ENCODE measurements around the gene EIF1. TPM values are rescaled to one million over a fixed set of nuclear protein-coding genes. Genes with fewer than 3 reads are reported as not detected.

Gene EIF1
- total RNA-seq, 1 experiment from 2014 or later: 651 TPM

- Histone ChIP-seq H3K56ac (ENCODE audit: insufficient read length, low read depth, low read length) (no peak overlapping the region), H3K23ac (ENCODE audit: insufficient read length, low read depth, low read length) (no peak overlapping the region), H3K18ac (ENCODE audit: insufficient read length, low read depth, low read length) (no peak overlapping the region), H3K27ac (ENCODE audit: insufficient read length, low read depth, low read length) (no peak overlapping the region), H2BK15ac (ENCODE audit: low read depth, low read length) (no peak overlapping the region), H3T11ph (ENCODE audit: low read length) (no peak overlapping the region), H3K79me1 (ENCODE audit: insufficient read depth, low read depth, low read length, poor library complexity, severe bottlenecking) (no peaks in the 10 kb centered on the region), H4K91ac (ENCODE audit: insufficient read length, low read depth, low read length) (no peak overlapping the region), H4K8ac (replicated peaks; ENCODE audit: insufficient read length, low read depth, low read length) (no peak overlapping the region), H3K27me3 (ENCODE audit: insufficient read depth, low read length) (peaks cover 19% of the 10 kb centered on the region; the same call in 1 of the 2 replicates), H3K4ac (ENCODE audit: low read depth, low read length) (no peak overlapping the region), H3K9me3 (ENCODE audit: control insufficient read depth, low read depth, low read length) (no peaks in the 10 kb centered on the region), H2BK20ac (ENCODE audit: low read depth, low read length, poor library complexity, severe bottlenecking) (no peak overlapping the region), H3K4me1 (ENCODE audit: insufficient read depth, low read length) (no peaks in the 10 kb centered on the region), H2BK5ac (ENCODE audit: insufficient read length, low read length) (no peak overlapping the region), H2BK12ac (ENCODE audit: insufficient read length, low read depth, low read length) (no peak overlapping the region), H4K5ac (ENCODE audit: insufficient read length, low read depth, low read length) (no peak overlapping the region), H2AK5ac (ENCODE audit: insufficient read length, low read length) (no peak overlapping the region), H3K9ac (ENCODE audit: extremely low read depth, insufficient read length, low read length) (no peak overlapping the region), H3K23me2 (ENCODE audit: insufficient read length, low read depth, low read length, poor library complexity, severe bottlenecking) (peaks cover 8% of the 10 kb centered on the region), H2BK120ac (ENCODE audit: low read depth, low read length, poor library complexity, severe bottlenecking) (no peak overlapping the region), H2AFZ (ENCODE audit: low read length) (no peak overlapping the region), H3K14ac (ENCODE audit: insufficient read depth, low read length) (no peak overlapping the region), H3K79me2 (ENCODE audit: insufficient read depth, low read length) (no peaks in the 10 kb centered on the region), H3K4me2 (ENCODE audit: insufficient read depth, insufficient read length, low read length) (no peak overlapping the region), H4K20me1 (ENCODE audit: control insufficient read depth, insufficient read depth, insufficient read length) (no peaks in the 10 kb centered on the region)
- peaks cover 12 to 37% of the 10 kb centered on the region in 2 experiments for H3K4me1 Mint-ChIP-seq
- peaks cover 58% of the 10 kb centered on the region for H3K27me3 Mint-ChIP-seq (ENCODE audit: low read depth)
- DNase-seq: no peak
- H3K4me3 Mint-ChIP-seq: no peak overlapping the region; a peak in 1 of 5 replicates
- no peaks in the 10 kb centered on the region for H3K9me3 Mint-ChIP-seq
- H3K36me3 Mint-ChIP-seq (ENCODE audit: insufficient read depth in 1 of 3, low read depth in 3 of 3): no peaks in the 10 kb centered on the region; a peak in 1 of 7 replicates
- TF ChIP-seq CTCF (conservative IDR thresholded peaks at IDR 0.05): no peak
- WGBS (ENCODE audit: extremely low coverage, insufficient read length, low lambda C conversion rate): no CpG with 5 or more reads among the region's 17 CpGs
- H3K27ac Mint-ChIP-seq: no peak overlapping the region
Observed at GRCh38 chr17:41736983-41737679, 48.4 kb downstream of the EIF1 start.
